C4-2B (cell line): ENCODE data around the gene SYNJ2.

Experiments used
- CTCF ChIP-seq: fragments of 450-650 bp; conservative IDR thresholded peaks from 2 replicates; pipeline ENCODE4 v1.5.1; 2017; ENCODE audit warnings: mild to moderate bottlenecking
- ZFX ChIP-seq: fragments of 450-650 bp; IDR thresholded peaks from 2 replicates; pipeline ENCODE4 v1.6.1; 2017

GRCh38 chr6:158086504-158087223 lies 105.0 kb downstream of the SYNJ2 start:
- TF ChIP-seq CTCF (no peak), ZFX (no peak)
